Heart right ventricle (tissue), 16 donors: Measurements from ENCODE around the gene MOK. TPM values are rescaled to one million over a fixed set of nuclear protein-coding genes. Genes with fewer than 3 reads are reported as not detected.

Source experiments
- ATAC-seq, 8 donors: fragments of 200-7000 bp; cut with Tn5 transposase; one replicate each; pipeline ENCODE4 v1.9.1; 2020; ENCODE audit warnings: mild to moderate bottlenecking in 8 of 8, moderate library complexity in 8 of 8, moderate number of reproducible peaks in 1 of 8
- DNase-seq, 2 donors: peaks; one replicate each; pipeline ENCODE4 v3.0.0-alpha.2; 2020
- H3K27ac ChIP-seq, 10 donors: fragments of 200-600 bp; sonication (generic) in 2 of 10; one replicate each; pipeline versions ENCODE4 v1.5.0 to v1.8.0; 2020 to 2022; ENCODE audit warnings: mild to moderate bottlenecking in 3 of 10
- H3K27me3 ChIP-seq, 7 donors: fragments of 200-600 bp; one replicate each; pipeline ENCODE4 v1.8.0; 2021 to 2022; ENCODE audit warnings: mild to moderate bottlenecking in 2 of 7
- H3K36me3 ChIP-seq, 9 donors: fragments of 200-600 bp; sonication (generic) in 1 of 9; one replicate each; pipeline versions ENCODE4 v1.5.0 to v1.8.0; 2020 to 2022; ENCODE audit warnings: mild to moderate bottlenecking in 2 of 9
- H3K4me1 ChIP-seq, 9 donors: fragments of 200-600 bp; sonication (generic) in 1 of 9; one replicate each; pipeline versions ENCODE4 v1.5.0 to v1.8.0; 2020 to 2022; ENCODE audit warnings: mild to moderate bottlenecking in 4 of 9
- H3K4me3 ChIP-seq, 10 donors: fragments of 200-600 bp; sonication (generic) in 2 of 10; one replicate each; pipeline versions ENCODE4 v1.5.0 to v1.8.0; 2020 to 2022; ENCODE audit warnings: mild to moderate bottlenecking in 7 of 10, moderate library complexity in 2 of 10
- H3K9me3 ChIP-seq, 11 donors: fragments of 200-600 bp in 10 of 11; sonication (generic) in 2 of 11; one replicate each; pipeline versions ENCODE4 v1.5.0 to v1.8.0; 2013 to 2022; ENCODE audit warnings: mild to moderate bottlenecking in 2 of 11, control low read depth in 1 of 11, moderate library complexity in 1 of 11
- CTCF ChIP-seq, 9 donors: fragments of 200-600 bp; sonication (generic) in 2 of 9; IDR thresholded peaks; one replicate each; pipeline versions ENCODE4 v1.5.0 to v1.8.0; 2021 to 2022; ENCODE audit warnings: antibody characterized with exemption in 9 of 9, mild to moderate bottlenecking in 5 of 9, moderate library complexity in 1 of 9
- WGBS, 2 donors: extraction: QIAGEN DNeasy Blood & Tissue Kit; methylation state at CpG; one replicate each; pipeline ENCODE4 v1.1.7; 2013; ENCODE audit warnings: inconsistent platforms in 1 of 2; 5-methylcytosine and 5-hydroxymethylcytosine counted together
- intact Hi-C, 10 donors: fragments of 100-400 bp; cut with DNase I; formaldehyde crosslinking; loops; one replicate each; pipeline versions ENCODE4 v1.11.1 to v1.14.2; 2022
- polyA plus RNA-seq, 2 donors: library from polyadenylated mRNA; stranded (reverse); fragments of 200-250 nt; gene quantifications; one replicate each; pipeline ENCODE4 v1.2.3, GENCODE V29; 2013
- total RNA-seq, 10 donors: library from RNA; stranded (reverse); fragmentation: NEBNext Ultra II Directional in 3 of 10; extraction: Animal tissue kit (Norgen Biotek cat#: 25700) in 3 of 10; gene quantifications; one replicate each; pipeline versions ENCODE4 v1.2.1 to v1.2.4, GENCODE V29; 2021 to 2023
- donor health status: Arrhythmogenic right ventricular cardiomyopathy.
- donor health status: ischemic (EF 13 %, LVEDD 7.1; RV severe dilation, severe dysfunction).
- donor health status: healthy with polysubstance abuse.
- donor health status: DM: no; HTN: yes; CAD: no.
- donor health status: DM: no; HTN: no; CAD: no.
- donor health status: ischemic (EF 25% LVEDD 6.9; RV normal size, moderate dysfunction).
- donor health status: ischemic (EF 25% LVEDD 5.7; RV mildly dilated, moderate dysfunction).
- donor health status: healthy.
- donor health status: DM: yes; HTN: yes; CAD: no.
- donor health status: Ischemic cardiomyopathy.
- donor health status: ischemic (EF 35%, LVEDD 5.7; RV mildly dilated, moderate dysfunction).
- donor health status: nonischemic (EF 11% LVEDD 7.7; RV severe dilation, severe dysfunction).
- donor health status: DM: yes; HTN: yes; CAD: no.
- donor health status: PGD.
- donor health status: ischemic (EF 29% LVEDD 5.4; RV normal size, mild dysfunction).
- donor health status: nonischemic (EF 23%, LVEDD 6.1; RV moderate dilation, normal function).

Gene MOK
- total and polyA plus RNA-seq, 12 donors = 6.6 to 19.8 (median 10.0) TPM

- Histone ChIP-seq H3K27me3 (no peaks in the 10 kb centered on the region), H3K9me3 (no peaks in the 10 kb centered on the region), H3K27ac (peak overlapping the region; percentile 30 to 98 (median 92)), H3K4me3 (peak overlapping the region; percentile 29 to 76 (median 60)), H3K4me1 (peaks cover 0 to 61% (median 51%) of the 10 kb centered on the region in 9 donors), H3K36me3 (peaks cover 0 to 2% (median 0%) of the 10 kb centered on the region in 9 donors)
- TF ChIP-seq CTCF (IDR thresholded peaks at IDR 0.05) = peak; percentile 57 to 93 (median 87)
- DNase-seq (peak; percentile 92 to 94), ATAC-seq (peak; percentile 78 to 89 (median 83))
- 1 to 2% methylated on average over 54 of the region's 54 CpGs for WGBS, 2 donors
- intact Hi-C loops = loop anchor here in 7 of 10 donors (2.0 to 10.0 kb wide), 9 partner anchors 45 to 355 kb away; partner anchors contain the start of genes DYNC1H1 (in 3 of the 7), HSP90AA1 (in 3 of the 7), CINP (in 1 of the 7) and TECPR2 (in 1 of the 7)
Measured at GRCh38 chr14:102316743-102317563, 12.0 kb upstream of the MOK start.

- 2% methylated on average over 10 of the region's 10 CpGs for WGBS, 2 donors
- Histone ChIP-seq H3K27ac (peak overlapping the region; percentile 30 to 98 (median 91)), H3K27me3 (no peaks in the 10 kb centered on the region), H3K4me1 (peaks cover 0 to 61% (median 50%) of the 10 kb centered on the region in 9 donors), H3K9me3 (no peaks in the 10 kb centered on the region), H3K36me3 (no peaks in the 10 kb centered on the region), H3K4me3 (peak overlapping the region; percentile 23 to 76 (median 58))
- ATAC-seq (no peak), DNase-seq (peak in 1 of 2 donors; percentile 68)
- intact Hi-C loops = loop anchor here in 7 of 10 donors (2.0 to 10.0 kb wide), 9 partner anchors 46 to 354 kb away; partner anchors contain the start of genes DYNC1H1 (in 3 of the 7), HSP90AA1 (in 3 of the 7), CINP (in 1 of the 7) and TECPR2 (in 1 of the 7)
- no peak for TF ChIP-seq CTCF (IDR thresholded peaks at IDR 0.05)
Measured at GRCh38 chr14:102316338-102316742, 11.4 kb upstream of the MOK start.

- TF ChIP-seq CTCF (IDR thresholded peaks at IDR 0.05) = no peak
- no peak overlapping the region for H3K27ac ChIP-seq
- H3K4me1 ChIP-seq = peaks cover 0 to 49% (median 38%) of the 10 kb centered on the region in 9 donors
- ATAC-seq (no peak), DNase-seq (no peak)
- 89 to 92% methylated on average over 6 of the region's 6 CpGs for WGBS, 2 donors
- H3K36me3 ChIP-seq = no peaks in the 10 kb centered on the region
- intact Hi-C loops = loop anchor here in 8 of 10 donors (2.0 to 10.0 kb wide), 10 partner anchors 47 to 353 kb away; partner anchors contain the start of genes DYNC1H1 (in 3 of the 8), HSP90AA1 (in 2 of the 8), CINP (in 1 of the 8) and TECPR2 (in 1 of the 8)
- no peak overlapping the region for H3K4me3 ChIP-seq
- H3K9me3 ChIP-seq = no peaks in the 10 kb centered on the region
- no peaks in the 10 kb centered on the region for H3K27me3 ChIP-seq
Measured at GRCh38 chr14:102315121-102315520, 10.2 kb upstream of the MOK start.
